GM18517 (cell line): ENCODE data around the gene PEX10.

Source experiments
- ATAC-seq: cut with Tn5 transposase; IDR thresholded peaks from one replicate; pipeline ENCODE4 v1.9.1; 2021; ENCODE audit warnings: mild to moderate bottlenecking, moderate library complexity; ENCODE audit not compliant: unreplicated experiment

PEX10 gene

GRCh38 chr1:2376261-2376741, 36.1 kb downstream of the PEX10 start:
- ATAC-seq = no peak

GRCh38 chr1:2375923-2376260, 36.5 kb downstream of the PEX10 start:
- ATAC-seq = no peak

GRCh38 chr1:2375246-2375922, 37.0 kb downstream of the PEX10 start:
- no peak for ATAC-seq

GRCh38 chr1:2374252-2375155, 37.9 kb downstream of the PEX10 start:
- no peak for ATAC-seq

- ATAC-seq = no peak
These were observed 38.7 kb downstream of the PEX10 start for GRCh38 chr1:2373551-2374251.

- ATAC-seq = no peak
These were observed 39.5 kb downstream of the PEX10 start for GRCh38 chr1:2372551-2373490.

- ATAC-seq = no peak
These were observed 44.2 kb downstream of the PEX10 start for GRCh38 chr1:2368053-2368744.

- no peak for ATAC-seq
These were observed 48.4 kb downstream of the PEX10 start for GRCh38 chr1:2363847-2364513.

GRCh38 chr1:2360588-2361364, 51.6 kb downstream of the PEX10 start:
- no peak for ATAC-seq

GRCh38 chr1:2358651-2359640, 53.4 kb downstream of the PEX10 start:
- ATAC-seq = no peak

GRCh38 chr1:2358072-2358471, 54.3 kb downstream of the PEX10 start:
- ATAC-seq = no peak

GRCh38 chr1:2356911-2357845, 55.2 kb downstream of the PEX10 start:
- no peak for ATAC-seq

GRCh38 chr1:2356401-2356800, 56.0 kb downstream of the PEX10 start:
- no peak for ATAC-seq

GRCh38 chr1:2355373-2356261, 56.7 kb downstream of the PEX10 start:
- ATAC-seq = no peak
